NOMO-1 treated with dmso at 0.1 percent for 144 hours (cell line): Measurements from ENCODE around the gene PAX2.

Source experiments
- DNase-seq: peaks from one replicate; lab custom pipeline; 2025; ENCODE audit not compliant: unreplicated experiment; lab: John Stamatoyannopoulos, UW

Gene PAX2

DNA sequence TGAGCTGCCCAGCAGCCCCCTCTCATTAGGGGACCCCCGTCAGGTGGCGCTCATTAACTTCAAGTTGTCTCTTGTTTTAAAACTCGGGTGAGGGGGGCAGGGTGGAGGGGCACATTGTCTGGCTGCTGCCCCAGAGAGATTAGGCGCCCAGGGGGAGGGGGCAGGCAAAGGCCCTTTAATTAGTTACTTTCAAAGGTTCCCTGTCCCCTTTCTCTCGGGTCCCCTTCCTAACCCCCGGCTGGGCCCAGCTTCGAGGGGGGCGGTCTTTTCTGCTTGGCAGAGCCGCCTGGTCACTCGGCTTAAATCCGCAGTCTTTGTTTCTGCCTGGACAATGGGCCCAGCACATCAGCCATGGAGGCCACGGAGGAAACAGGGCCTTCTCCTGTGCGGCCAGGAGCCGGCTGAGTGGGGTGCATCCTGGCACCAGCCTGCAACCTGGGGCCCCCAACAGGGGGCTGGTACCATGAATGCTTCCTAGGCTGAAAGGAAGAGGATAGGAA lies 128.5 kb downstream of the PAX2 start:
- DNase-seq: no peak

GRCh38 chr10:100874702-100875483 lies 129.5 kb downstream of the PAX2 start:
- no peak for DNase-seq

DNA sequence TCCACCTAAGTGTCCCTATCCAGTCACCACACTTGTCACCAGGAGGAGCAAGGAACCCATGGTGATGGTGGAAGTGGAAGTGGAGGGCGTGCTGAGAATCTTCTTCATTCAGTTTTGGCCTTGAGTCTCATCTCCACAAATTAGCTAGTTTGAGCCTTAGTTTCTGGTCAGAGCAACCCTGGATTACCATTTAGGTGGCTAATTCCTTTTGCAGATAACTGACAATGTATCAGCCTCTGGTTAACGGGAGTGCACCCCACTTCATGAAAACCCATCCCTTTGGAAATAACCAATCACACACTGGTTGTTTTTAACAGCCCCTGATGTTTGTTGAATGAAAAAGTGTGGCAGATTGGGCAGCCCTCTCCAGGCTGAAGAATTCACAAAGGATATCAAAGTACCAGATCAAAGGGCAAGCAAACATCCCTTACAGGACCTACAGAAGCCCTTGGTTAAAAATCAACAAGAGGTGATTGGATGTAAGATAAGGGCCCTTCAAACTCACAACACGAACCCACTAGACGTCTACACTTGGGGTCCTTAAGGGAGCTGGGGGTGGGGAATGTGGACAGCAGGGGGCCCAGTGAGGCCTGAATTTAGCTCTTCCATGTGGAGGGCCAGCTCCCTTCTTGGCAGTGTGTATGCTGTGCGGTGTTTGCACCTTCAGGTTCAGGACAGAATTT lies 130.2 kb downstream of the PAX2 start:
- no peak for DNase-seq

DNA sequence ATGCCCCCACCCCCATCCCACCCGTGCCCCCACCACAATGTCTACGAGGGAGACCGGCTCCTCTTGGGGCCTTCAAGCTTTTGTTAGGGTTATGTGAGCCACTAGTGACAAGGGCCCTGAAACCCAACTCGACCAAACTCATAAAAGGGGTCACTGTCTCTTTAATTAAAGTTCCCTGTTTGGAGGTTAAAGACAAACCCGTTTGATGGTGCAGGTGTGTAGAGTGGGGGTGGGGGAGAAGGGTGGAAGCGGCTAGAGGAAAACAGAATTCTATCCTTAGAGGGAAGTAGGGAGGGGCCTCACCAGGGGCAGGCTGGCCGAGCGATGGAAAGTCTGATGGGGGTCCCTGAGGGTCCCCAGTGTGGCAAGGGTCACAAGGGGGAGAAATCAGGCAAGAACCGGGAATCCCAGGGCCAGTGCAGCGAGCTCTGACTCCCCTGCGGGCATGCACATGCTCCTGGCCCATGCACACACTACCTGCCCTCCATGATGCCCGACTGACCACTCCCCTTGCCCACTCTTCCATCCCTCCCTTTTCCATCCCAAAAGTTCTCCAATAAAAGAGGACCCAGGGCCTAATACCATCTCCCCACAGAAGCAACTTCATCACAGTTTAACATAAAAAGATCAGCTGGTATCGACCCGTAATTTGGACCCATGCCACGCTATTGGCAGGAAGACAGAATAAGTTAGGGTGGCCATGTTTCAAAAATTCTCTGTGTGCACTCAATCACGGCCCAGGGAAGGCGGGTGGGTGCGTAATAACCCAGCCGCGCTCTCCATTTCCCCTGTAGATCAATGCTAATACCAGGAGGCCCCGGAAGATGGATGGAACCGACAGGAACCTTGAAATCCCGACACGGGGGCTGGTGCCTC lies 131.4 kb downstream of the PAX2 start:
- DNase-seq: no peak

- DNase-seq: no peak
Measured at GRCh38 chr10:100877461-100877850, 132.1 kb downstream of the PAX2 start.

- DNase-seq: no peak
Measured at GRCh38 chr10:100878291-100878910, 133.0 kb downstream of the PAX2 start.
